Stimulated activated CD4-positive, alpha-beta T cell treated with anti-CD3 and anti-CD28 coated beads, Interleukin-1b, Interleukin-23, amount 100 ng/mL, for 1 hour (primary cell): ENCODE data around the gene DGKG.

ENCODE experiments used
- DNase-seq, 2 donors: peaks; one replicate each; pipeline ENCODE4 v3.0.0-alpha.2; 2020; ENCODE audit warnings: low read depth in 2 of 2

Gene DGKG

GRCh38 chr3:186173224-186173815 is 188.7 kb downstream of the DGKG start:
- no peak for DNase-seq

- DNase-seq: no peak
Observed at GRCh38 chr3:186172353-186172752, 189.7 kb downstream of the DGKG start.

GRCh38 chr3:186171521-186171920 is 190.5 kb downstream of the DGKG start:
- no peak for DNase-seq

- DNase-seq: no peak
Observed at GRCh38 chr3:186170516-186170915, 191.5 kb downstream of the DGKG start.

- DNase-seq: no peak
Observed at GRCh38 chr3:186169379-186169778, 192.7 kb downstream of the DGKG start.

GRCh38 chr3:186168976-186169375 is 193.1 kb downstream of the DGKG start:
- DNase-seq: no peak

- DNase-seq: no peak
Observed at GRCh38 chr3:186167646-186168395, 194.2 kb downstream of the DGKG start.

- DNase-seq: no peak
Observed at GRCh38 chr3:186166491-186167288, 195.3 kb downstream of the DGKG start.

GRCh38 chr3:186166036-186166435 is 196.0 kb downstream of the DGKG start:
- no peak for DNase-seq

GRCh38 chr3:186165331-186165730 is 196.7 kb downstream of the DGKG start:
- no peak for DNase-seq

GRCh38 chr3:186164696-186165095 is 197.3 kb downstream of the DGKG start:
- no peak for DNase-seq

GRCh38 chr3:186162221-186162620 is 199.8 kb downstream of the DGKG start:
- no peak for DNase-seq

GRCh38 chr3:186160691-186161243 is 201.3 kb downstream of the DGKG start:
- DNase-seq: no peak

GRCh38 chr3:186154641-186155040 is 207.4 kb downstream of the DGKG start:
- no peak for DNase-seq

- no peak for DNase-seq
Observed at GRCh38 chr3:186152889-186153292, 209.1 kb downstream of the DGKG start.

GRCh38 chr3:186152361-186152798 is 209.7 kb downstream of the DGKG start:
- no peak for DNase-seq

GRCh38 chr3:186151077-186151971 is 210.7 kb downstream of the DGKG start:
- DNase-seq: no peak

GRCh38 chr3:186150041-186150830 is 211.8 kb downstream of the DGKG start:
- no peak for DNase-seq

GRCh38 chr3:186149319-186149960 is 212.6 kb downstream of the DGKG start:
- DNase-seq: no peak

- no peak for DNase-seq
Observed at GRCh38 chr3:186144257-186144656, 217.8 kb downstream of the DGKG start.
